LNCAP (cell line): ENCODE data around the gene PLEKHG4B.

Source experiments
- TF ChIP-seq, protein P1 (sequence below): fragments of 450-650 bp; IDR thresholded peaks from 2 replicates; pipeline ENCODE4 v1.5.1; 2017; ENCODE audit warnings: mild to moderate bottlenecking

PLEKHG4B gene

GRCh38 chr5:189976-190365 lies 98.0 kb downstream of the PLEKHG4B start:
- TF ChIP-seq, protein P1, sequence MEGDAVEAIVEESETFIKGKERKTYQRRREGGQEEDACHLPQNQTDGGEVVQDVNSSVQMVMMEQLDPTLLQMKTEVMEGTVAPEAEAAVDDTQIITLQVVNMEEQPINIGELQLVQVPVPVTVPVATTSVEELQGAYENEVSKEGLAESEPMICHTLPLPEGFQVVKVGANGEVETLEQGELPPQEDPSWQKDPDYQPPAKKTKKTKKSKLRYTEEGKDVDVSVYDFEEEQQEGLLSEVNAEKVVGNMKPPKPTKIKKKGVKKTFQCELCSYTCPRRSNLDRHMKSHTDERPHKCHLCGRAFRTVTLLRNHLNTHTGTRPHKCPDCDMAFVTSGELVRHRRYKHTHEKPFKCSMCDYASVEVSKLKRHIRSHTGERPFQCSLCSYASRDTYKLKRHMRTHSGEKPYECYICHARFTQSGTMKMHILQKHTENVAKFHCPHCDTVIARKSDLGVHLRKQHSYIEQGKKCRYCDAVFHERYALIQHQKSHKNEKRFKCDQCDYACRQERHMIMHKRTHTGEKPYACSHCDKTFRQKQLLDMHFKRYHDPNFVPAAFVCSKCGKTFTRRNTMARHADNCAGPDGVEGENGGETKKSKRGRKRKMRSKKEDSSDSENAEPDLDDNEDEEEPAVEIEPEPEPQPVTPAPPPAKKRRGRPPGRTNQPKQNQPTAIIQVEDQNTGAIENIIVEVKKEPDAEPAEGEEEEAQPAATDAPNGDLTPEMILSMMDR: no peak

DNA sequence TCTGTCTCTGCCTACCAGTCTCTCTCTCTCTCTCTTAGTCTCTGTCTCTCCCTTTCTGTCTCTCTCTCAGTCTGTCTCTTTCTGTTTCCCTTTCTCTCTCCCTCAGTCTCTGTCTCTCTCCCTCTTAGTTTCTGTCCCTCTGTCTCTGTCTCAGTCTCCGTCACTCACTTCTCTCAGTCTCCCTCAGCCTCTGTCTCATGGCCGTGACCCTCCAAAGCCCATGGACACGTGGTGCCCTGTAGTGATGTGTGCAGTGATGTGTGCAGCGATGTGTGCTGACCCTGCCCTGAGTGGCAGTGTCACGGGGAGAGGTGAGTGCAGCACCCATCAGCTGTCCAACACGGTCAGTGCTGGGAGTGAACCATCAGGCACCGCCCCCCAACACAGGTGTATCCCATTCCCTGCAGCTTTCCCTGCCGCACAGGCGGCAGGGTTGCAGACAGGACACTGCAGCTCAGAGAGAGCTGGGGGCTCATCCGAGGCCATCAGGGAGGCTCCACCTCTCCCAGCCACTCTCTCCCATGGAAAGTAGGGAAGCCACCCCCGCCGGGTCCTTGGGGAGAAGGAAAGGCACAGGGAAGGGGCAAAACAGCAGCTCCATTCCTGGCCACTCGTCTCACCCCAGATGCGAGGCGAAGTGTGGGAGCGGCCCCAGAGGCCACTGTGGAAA lies 98.5 kb downstream of the PLEKHG4B start:
- TF ChIP-seq, protein P1: no peak

- TF ChIP-seq, protein P1: no peak
These were observed 99.3 kb downstream of the PLEKHG4B start, which contains the start of gene LRRC14B for GRCh38 chr5:191036-191948. LRRC14B (plus strand) TSS chr5:191495; CDS start chr5:191539, 44 bp downstream.

- TF ChIP-seq, protein P1: no peak
These were observed 100.2 kb downstream of the PLEKHG4B start for GRCh38 chr5:191949-192690.

DNA sequence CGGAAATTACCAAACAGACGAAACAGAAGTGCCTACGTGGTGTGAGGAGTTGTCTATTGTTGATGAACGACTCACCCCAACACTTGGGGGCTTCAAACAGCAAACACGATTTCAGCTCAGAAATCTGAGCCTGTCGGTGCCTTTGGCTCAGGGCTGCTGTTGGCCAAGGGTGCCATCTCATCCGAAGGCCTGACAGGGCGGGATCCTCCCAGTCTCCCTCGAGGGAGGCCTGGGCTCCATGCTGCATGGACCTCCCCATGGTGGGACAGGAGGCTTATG lies 100.7 kb downstream of the PLEKHG4B start:
- TF ChIP-seq, protein P1: no peak

GRCh38 chr5:192970-193831 lies 101.2 kb downstream of the PLEKHG4B start:
- TF ChIP-seq, protein P1: no peak

- TF ChIP-seq, protein P1: no peak
These were observed 102.1 kb downstream of the PLEKHG4B start for GRCh38 chr5:194102-194501.
